GM23338 (cell line): ENCODE measurements around the gene KLK1. TPM values are rescaled to one million over a fixed set of nuclear protein-coding genes. Genes with fewer than 3 reads are reported as not detected.

Experiments
- ATAC-seq: fragments of 200-7000 bp; cut with Tn5 transposase; 3 replicates; pipeline ENCODE4 v1.9.1; 2020
- DNase-seq: peaks from one replicate; pipeline ENCODE4 v3.0.0-alpha.2; 2015; ENCODE audit warnings: low spot score
- H2AFZ ChIP-seq: fragments of 200-600 bp; sonication (generic); 2 replicates; pipeline ENCODE4 v1.8.0; 2016; ENCODE audit warnings: antibody characterized with exemption, mild to moderate bottlenecking, moderate library complexity
- H3F3A ChIP-seq: fragments of 200-600 bp; sonication (generic); replicated peaks from 2 replicates; pipeline ENCODE4 v1.8.0; 2017; ENCODE audit warnings: antibody characterized with exemption, mixed run types, low read depth
- H3K27ac ChIP-seq: fragments of 200-600 bp; sonication (generic); 2 replicates; pipeline ENCODE4 v1.6.1; 2016; ENCODE audit warnings: low read depth
- H3K27me3 ChIP-seq: fragments of 200-600 bp; sonication (generic); 2 replicates; pipeline ENCODE4 v1.8.0; 2016; ENCODE audit warnings: mild to moderate bottlenecking, mixed run types, moderate library complexity; ENCODE audit not compliant: insufficient read depth
- H3K36me3 ChIP-seq: fragments of 200-600 bp; sonication (generic); 2 replicates; pipeline ENCODE4 v1.8.0; 2016; ENCODE audit warnings: mild to moderate bottlenecking; ENCODE audit not compliant: insufficient read depth
- H3K4me1 ChIP-seq: fragments of 200-600 bp; sonication (generic); 2 replicates; pipeline ENCODE4 v1.8.0; 2016; ENCODE audit warnings: mild to moderate bottlenecking, moderate library complexity; ENCODE audit not compliant: insufficient read depth
- H3K4me2 ChIP-seq: fragments of 200-600 bp; sonication (generic); 2 replicates; pipeline ENCODE4 v1.7.1; 2017; ENCODE audit warnings: mixed run types
- H3K4me3 ChIP-seq: fragments of 200-600 bp; sonication (generic); 2 replicates; pipeline ENCODE4 v1.6.1; 2016; ENCODE audit warnings: mixed run types
- H3K79me2 ChIP-seq: fragments of 200-600 bp; sonication (generic); replicated peaks from 2 replicates; pipeline ENCODE4 v1.8.0; 2017; ENCODE audit warnings: mild to moderate bottlenecking; ENCODE audit not compliant: insufficient read depth
- H3K9me2 ChIP-seq: fragments of 200-600 bp; sonication (generic); 2 replicates; pipeline ENCODE4 v1.8.0; 2017; ENCODE audit not compliant: insufficient read depth
- H4K20me1 ChIP-seq: fragments of 200-600 bp; sonication (generic); replicated peaks from 2 replicates; pipeline ENCODE4 v1.8.0; 2017; ENCODE audit warnings: mild to moderate bottlenecking; ENCODE audit not compliant: insufficient read depth
- H3K27ac Mint-ChIP-seq: 2 replicates; pipeline ENCODE4 v1.8.0; 2020; ENCODE audit warnings: inconsistent platforms, mild to moderate bottlenecking, moderate library complexity, mixed read lengths
- H3K27me3 Mint-ChIP-seq: 3 replicates; pipeline ENCODE4 v1.8.0; 2022; ENCODE audit warnings: low read depth, mild to moderate bottlenecking, moderate library complexity, mixed read lengths, inconsistent platforms; ENCODE audit not compliant: insufficient read depth, poor library complexity
- H3K36me3 Mint-ChIP-seq: 3 replicates; pipeline ENCODE4 v1.8.0; 2021; ENCODE audit warnings: low read depth, mild to moderate bottlenecking, inconsistent platforms, moderate library complexity, mixed read lengths
- H3K4me1 Mint-ChIP-seq: 3 replicates; pipeline ENCODE4 v1.8.0; 2020; ENCODE audit warnings: mild to moderate bottlenecking, inconsistent platforms, mixed read lengths
- H3K4me3 Mint-ChIP-seq: 3 replicates; pipeline ENCODE4 v1.8.0; 2021; ENCODE audit warnings: moderate library complexity, mild to moderate bottlenecking, inconsistent platforms, mixed read lengths
- H3K9me3 Mint-ChIP-seq: 3 replicates; pipeline ENCODE4 v1.8.0; 2020; ENCODE audit warnings: moderate library complexity, mild to moderate bottlenecking, inconsistent platforms, mixed read lengths
- CREB1 ChIP-seq: fragments of 250-450 bp; sonication (Bioruptor Pico); IDR thresholded peaks from 2 replicates; pipeline ENCODE4 v1.5.0; 2020; ENCODE audit warnings: low read depth, mild to moderate bottlenecking, moderate library complexity
- CTCF ChIP-seq, 2 experiments: fragments of 200-600 bp in 1 of 2; sonication (generic) in 1 of 2; conservative IDR thresholded peaks; 2 replicates each; pipeline versions ENCODE4 v1.5.1 to v1.6.1; 2016 to 2017; ENCODE audit warnings: antibody characterized with exemption in 2 of 2, low read depth in 2 of 2, mild to moderate bottlenecking in 2 of 2, moderate library complexity in 1 of 2
- ETS1 ChIP-seq: IDR thresholded peaks from 2 replicates; pipeline ENCODE4 v1.6.1; 2016; ENCODE audit warnings: antibody characterized with exemption
- EZH2phosphoT487 ChIP-seq: fragments of 200-600 bp; sonication (generic); IDR thresholded peaks from one replicate; pipeline ENCODE4 v1.8.1; 2018; ENCODE audit warnings: antibody characterized with exemption; ENCODE audit not compliant: unreplicated experiment
- JUNB ChIP-seq: IDR thresholded peaks from one replicate; pipeline ENCODE4 v1.6.1; 2016; ENCODE audit warnings: antibody characterized with exemption; ENCODE audit not compliant: unreplicated experiment
- NANOG ChIP-seq: IDR thresholded peaks from 2 replicates; pipeline ENCODE4 v1.6.1; 2016; ENCODE audit warnings: antibody characterized with exemption, borderline replicate concordance
- POLR2AphosphoS5 ChIP-seq: IDR thresholded peaks from 2 replicates; pipeline ENCODE4 v1.6.1; 2016; ENCODE audit warnings: antibody characterized with exemption, low read depth
- REST ChIP-seq: IDR thresholded peaks from one replicate; pipeline ENCODE4 v1.6.1; 2018; ENCODE audit warnings: antibody characterized with exemption; ENCODE audit not compliant: unreplicated experiment
- STAT1 ChIP-seq: IDR thresholded peaks from one replicate; pipeline ENCODE4 v1.6.1; 2016; ENCODE audit warnings: antibody characterized with exemption; ENCODE audit not compliant: unreplicated experiment
- ZNF114 ChIP-seq: fragments of 250-450 bp; sonication (Bioruptor Pico); IDR thresholded peaks from 2 replicates; pipeline ENCODE4 v1.5.0; 2020; ENCODE audit warnings: mild to moderate bottlenecking, moderate library complexity
- ZNF331 ChIP-seq: fragments of 250-450 bp; sonication (Bioruptor Pico); IDR thresholded peaks from 2 replicates; pipeline ENCODE4 v1.5.0; 2020; ENCODE audit warnings: low read depth, mild to moderate bottlenecking, moderate library complexity
- polyA plus RNA-seq: library from polyadenylated mRNA; unstranded; fragments of >200 nt; fragmentation: Nextera tagmentation; extraction: Ambion mirVana; gene quantifications from 2 replicates; pipeline ENCODE4 v1.2.1, GENCODE V29; 2016
- total RNA-seq: library from RNA; depleted of rRNA; stranded (reverse); fragments of >200 nt; shearing (Covaris generic); gene quantifications from 2 replicates; pipeline ENCODE4 v1.2.3, GENCODE V29; 2014

Gene KLK1
- total and polyA plus RNA-seq, 2 experiments from 2014 or later = 0.31 to 3.0 TPM

- TF ChIP-seq REST (no peak), CTCF (conservative IDR thresholded peaks at IDR 0.05; ENCODE audit: low read depth in 2 of 2) (no peak), JUNB (no peak), STAT1 (no peak)
Observed at GRCh38 chr19:50815439-50815838, 8.1 kb downstream of the KLK1 start (continued).

- Mint-ChIP-seq H3K27me3 (peaks cover 22% of the 10 kb centered on the region), H3K4me3 (no peak overlapping the region), H3K9me3 (peaks cover 39% of the 10 kb centered on the region), H3K27ac (no peak overlapping the region), H3K36me3 (peaks cover 5% of the 10 kb centered on the region), H3K4me1 (peaks cover 19% of the 10 kb centered on the region)
- no peak overlapping the region for H2AFZ ChIP-seq
- H3K4me3 ChIP-seq = no peak overlapping the region
- H3K4me1 ChIP-seq = peaks cover 7% of the 10 kb centered on the region; the same call in 1 of the 2 replicates
- H3K36me3 ChIP-seq = no peaks in the 10 kb centered on the region
- ATAC-seq = no peak
- peaks cover 16% of the 10 kb centered on the region for H3K27me3 ChIP-seq
- no peaks in the 10 kb centered on the region for H3K9me2 ChIP-seq
- H4K20me1 ChIP-seq = no peaks in the 10 kb centered on the region
- H3F3A ChIP-seq = no peaks in the 10 kb centered on the region
- no peak for DNase-seq
- TF ChIP-seq STAT1 (no peak), JUNB (no peak), NANOG (no peak), EZH2phosphoT487 (no peak), POLR2AphosphoS5 (no peak), ZNF331 (no peak), ZNF114 (CRISPR knock-in tag) (no peak), CREB1 (CRISPR knock-in tag) (no peak), CTCF (conservative IDR thresholded peaks at IDR 0.05; ENCODE audit: low read depth in 2 of 2) (no peak), REST (no peak), ETS1 (no peak)
- no peak overlapping the region for H3K4me2 ChIP-seq
- no peaks in the 10 kb centered on the region for H3K79me2 ChIP-seq
- H3K27ac ChIP-seq = no peak overlapping the region
Observed at GRCh38 chr19:50814883-50815282, 8.7 kb downstream of the KLK1 start.
